ENCODE results near the gene HLA-DRB1.

The HLA-DRB1 gene

GRCh38 chr6:32529697-32530430 lies 59.8 kb downstream of the HLA-DRB1 start, which contains the start of gene HLA-DRB5:
HLA-DRB5 (minus strand) TSS chr6:32530287; CDS start chr6:32530224, 63 bp downstream.
- Histone ChIP-seq H2AFZ (ENCODE audit: low read depth) (no peak within 1 kb of the TSS), H3K4me1 (ENCODE audit: low read depth, poor library complexity, severe bottlenecking) (no peaks in the 10 kb centered on the region), H4K20me1 (ENCODE audit: insufficient read depth) (no peaks in the 10 kb centered on the region), H3K4me2 (no peak within 1 kb of the TSS), H3K36me3 (ENCODE audit: insufficient read depth) (no peaks in the 10 kb centered on the region), H3K27ac (no peak within 1 kb of the TSS), H3K79me2 (ENCODE audit: insufficient read depth, low read depth) (no peaks in the 10 kb centered on the region), H3K9ac (no peak within 1 kb of the TSS), H3K27me3 (ENCODE audit: insufficient read depth, low read depth) (no peaks in the 10 kb centered on the region), H3K4me3 (IDR thresholded peaks at IDR 0.05; ENCODE audit: insufficient read depth, low read depth, low read length) (no peak within 1 kb of the TSS)
- no peak for TF ChIP-seq CTCF (conservative IDR thresholded peaks at IDR 0.05; ENCODE audit: low read depth, low read length)
